Heart left ventricle (tissue), 16 donors: ENCODE data around the gene RGS18. TPM values are rescaled to one million over a fixed set of nuclear protein-coding genes. Genes with fewer than 3 reads are reported as not detected.
"Not testable (repeated sequence)": the region's sequence is repeated elsewhere in the genome, so short reads cannot be mapped to it uniquely, and the experiment has no call there.

Experiments
- ATAC-seq, 4 donors: fragments of 200-7000 bp; cut with Tn5 transposase; one replicate each; pipeline ENCODE4 v1.9.1; 2020 to 2022; ENCODE audit warnings: moderate library complexity in 4 of 4, mild to moderate bottlenecking in 3 of 4, moderate number of reproducible peaks in 1 of 4
- DNase-seq, 5 donors: peaks; one replicate each; pipeline ENCODE4 v3.0.0-alpha.2; 2020
- H3K27ac ChIP-seq, 12 donors: fragments of 200-600 bp; sonication (generic) in 4 of 12; one replicate each; pipeline versions ENCODE4 v1.5.0 to v1.8.0; 2016 to 2022; ENCODE audit warnings: mild to moderate bottlenecking in 2 of 12
- H3K27me3 ChIP-seq, 9 donors: fragments of 200-600 bp; sonication (generic) in 2 of 9; one replicate each; pipeline versions ENCODE4 v1.5.1 to v1.8.0; 2016 to 2022; ENCODE audit warnings: mild to moderate bottlenecking in 3 of 9
- H3K36me3 ChIP-seq, 9 donors: fragments of 200-600 bp; sonication (generic) in 2 of 9; one replicate each; pipeline versions ENCODE4 v1.5.0 to v1.8.0; 2018 to 2022; ENCODE audit warnings: mild to moderate bottlenecking in 2 of 9
- H3K4me1 ChIP-seq, 12 donors: fragments of 200-600 bp; sonication (generic) in 4 of 12; one replicate each; pipeline versions ENCODE4 v1.5.0 to v1.8.0; 2016 to 2022; ENCODE audit warnings: mild to moderate bottlenecking in 3 of 12
- H3K4me3 ChIP-seq, 12 donors: fragments of 200-600 bp; sonication (generic) in 4 of 12; one replicate each; pipeline versions ENCODE4 v1.5.0 to v1.8.0; 2017 to 2022; ENCODE audit warnings: mild to moderate bottlenecking in 9 of 12, moderate library complexity in 4 of 12
- H3K9me3 ChIP-seq, 12 donors: fragments of 200-600 bp; sonication (generic) in 4 of 12; one replicate each; pipeline versions ENCODE4 v1.5.0 to v1.8.0; 2016 to 2022; ENCODE audit warnings: mild to moderate bottlenecking in 1 of 12
- POLR2A ChIP-seq, 2 donors: fragments of 450-650 bp; IDR thresholded peaks; one replicate each; pipeline ENCODE4 v1.6.1; 2017; ENCODE audit warnings: antibody characterized with exemption in 2 of 2, mild to moderate bottlenecking in 2 of 2, moderate library complexity in 2 of 2
- WGBS, 4 donors: extraction: QIAGEN DNeasy Blood & Tissue Kit in 2 of 4; methylation state at CpG; one replicate each; pipeline versions ENCODE4 v1.1.5 to v1.1.7; 2013 to 2018; 5-methylcytosine and 5-hydroxymethylcytosine counted together
- intact Hi-C, 10 donors: fragments of 100-400 bp; cut with DNase I; formaldehyde crosslinking; loops; one replicate each; pipeline versions ENCODE4 v1.11.1 to v1.14.2; 2022
- polyA plus RNA-seq, 2 donors: library from polyadenylated mRNA; stranded (reverse); fragments of 200-250 nt; gene quantifications; one replicate each; pipeline ENCODE4 v1.2.3, GENCODE V29; 2013
- total RNA-seq, 9 donors: library from RNA; depleted of rRNA in 2 of 9; stranded (reverse); fragments of >200 nt in 2 of 9; fragmentation: NEBNext Ultra II Directional in 3 of 9; extraction: Animal tissue kit (Norgen Biotek cat#: 25700) in 3 of 9; gene quantifications; one replicate each; pipeline versions ENCODE4 v1.1.0 to v1.2.4, GENCODE V29; 2016 to 2023
- TF ChIP-seq, protein P1 (sequence below), 12 donors: fragments of 200-600 bp; sonication (generic) in 4 of 12; IDR thresholded peaks; one replicate each; pipeline versions ENCODE4 v1.5.0 to v1.8.0; 2018 to 2022; ENCODE audit warnings: antibody characterized with exemption in 12 of 12, mild to moderate bottlenecking in 5 of 12
- donor health status: ischemic (EF 13 %, LVEDD 7.1; RV severe dilation, severe dysfunction).
- donor health status: healthy with polysubstance abuse.
- donor health status: DM: no; HTN: yes; CAD: no.
- donor health status: DM: no; HTN: no; CAD: no.
- donor health status: ischemic (EF 25% LVEDD 6.9; RV normal size, moderate dysfunction).
- donor health status: ischemic (EF 25% LVEDD 5.7; RV mildly dilated, moderate dysfunction).
- donor health status: healthy.
- donor health status: DM: yes; HTN: yes; CAD: no.
- donor health status: ischemic (EF 35%, LVEDD 5.7; RV mildly dilated, moderate dysfunction).
- donor health status: nonischemic (EF 11% LVEDD 7.7; RV severe dilation, severe dysfunction).
- donor health status: DM: yes; HTN: yes; CAD: no.
- donor health status: PGD.
- donor health status: ischemic (EF 29% LVEDD 5.4; RV normal size, mild dysfunction).
- donor health status: nonischemic (EF 23%, LVEDD 6.1; RV moderate dilation, normal function).

Gene RGS18
- total and polyA plus RNA-seq, 11 donors, result 0.22 to 5.4 (median 0.69) TPM

DNA sequence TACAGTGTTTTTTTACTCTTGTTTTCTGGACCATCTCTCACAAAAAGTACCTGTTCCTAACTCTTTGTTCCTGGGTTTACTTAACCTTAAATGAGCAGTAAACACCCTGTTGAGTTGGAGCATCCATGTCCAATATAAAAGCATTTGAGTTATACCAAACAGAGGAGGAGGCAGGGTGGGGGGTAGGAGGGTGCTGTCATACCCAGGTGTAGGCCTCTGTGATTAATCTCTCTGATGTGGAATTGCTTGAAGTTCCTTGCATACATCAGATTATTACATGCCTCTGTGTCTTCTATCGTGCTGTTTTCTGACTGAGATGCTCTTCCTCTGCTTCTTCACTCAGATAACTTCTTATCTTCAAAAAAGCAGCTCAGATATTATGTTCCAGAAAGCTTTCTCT, 28.1 kb upstream of the RGS18 start:
- intact Hi-C loops, result no loop called here
- Histone ChIP-seq H3K9me3 (no peaks in the 10 kb centered on the region), H3K36me3 (no peaks in the 10 kb centered on the region), H3K4me3 (no peak overlapping the region), H3K27ac (no peak overlapping the region), H3K27me3 (no peaks in the 10 kb centered on the region), H3K4me1 (no peaks in the 10 kb centered on the region)
- 58 to 71% (median 63%) methylated on average over 1 of the region's 1 CpG for WGBS, 4 donors
- DNase-seq (no peak), ATAC-seq (no peak)
- TF ChIP-seq, protein P1, sequence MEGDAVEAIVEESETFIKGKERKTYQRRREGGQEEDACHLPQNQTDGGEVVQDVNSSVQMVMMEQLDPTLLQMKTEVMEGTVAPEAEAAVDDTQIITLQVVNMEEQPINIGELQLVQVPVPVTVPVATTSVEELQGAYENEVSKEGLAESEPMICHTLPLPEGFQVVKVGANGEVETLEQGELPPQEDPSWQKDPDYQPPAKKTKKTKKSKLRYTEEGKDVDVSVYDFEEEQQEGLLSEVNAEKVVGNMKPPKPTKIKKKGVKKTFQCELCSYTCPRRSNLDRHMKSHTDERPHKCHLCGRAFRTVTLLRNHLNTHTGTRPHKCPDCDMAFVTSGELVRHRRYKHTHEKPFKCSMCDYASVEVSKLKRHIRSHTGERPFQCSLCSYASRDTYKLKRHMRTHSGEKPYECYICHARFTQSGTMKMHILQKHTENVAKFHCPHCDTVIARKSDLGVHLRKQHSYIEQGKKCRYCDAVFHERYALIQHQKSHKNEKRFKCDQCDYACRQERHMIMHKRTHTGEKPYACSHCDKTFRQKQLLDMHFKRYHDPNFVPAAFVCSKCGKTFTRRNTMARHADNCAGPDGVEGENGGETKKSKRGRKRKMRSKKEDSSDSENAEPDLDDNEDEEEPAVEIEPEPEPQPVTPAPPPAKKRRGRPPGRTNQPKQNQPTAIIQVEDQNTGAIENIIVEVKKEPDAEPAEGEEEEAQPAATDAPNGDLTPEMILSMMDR (IDR thresholded peaks at IDR 0.05), result no peak
- TF ChIP-seq POLR2A (IDR thresholded peaks at IDR 0.05), result no peak

- H3K4me1 ChIP-seq, H3K27ac ChIP-seq, H3K27me3 ChIP-seq, H3K36me3 ChIP-seq, H3K9me3 ChIP-seq, intact Hi-C loops, ATAC-seq, H3K4me3 ChIP-seq, DNase-seq: not testable (repeated sequence)
- WGBS, 4 donors, result 90 to 93% (median 92%) methylated on average over 5 of the region's 5 CpGs
Observed at GRCh38 chr1:192130865-192131264, 27.4 kb upstream of the RGS18 start.

DNA sequence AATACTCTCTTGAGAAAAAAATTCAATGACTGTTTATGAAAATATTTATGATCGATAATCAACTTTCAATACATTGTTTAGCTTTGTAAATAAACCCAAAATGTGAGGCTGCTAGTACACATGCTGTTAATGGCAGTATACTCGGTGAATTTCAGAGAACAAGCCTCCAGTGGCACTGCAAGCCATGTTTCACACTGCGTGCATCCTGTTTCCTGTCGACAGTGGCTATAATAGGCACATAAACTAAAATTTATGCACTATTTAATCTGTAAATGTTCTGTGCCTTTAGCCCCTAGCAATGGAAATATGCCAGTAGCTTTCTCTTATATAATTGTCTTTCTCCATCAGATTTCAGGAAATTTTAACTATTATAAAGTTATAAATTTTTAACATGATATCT, 26.3 kb upstream of the RGS18 start:
- WGBS, 4 donors, result 47 to 61% (median 56%) methylated on average over 4 of the region's 4 CpGs
- H3K27me3 ChIP-seq, result no peaks in the 10 kb centered on the region
- H3K27ac ChIP-seq, result no peak overlapping the region
- H3K4me3 ChIP-seq, result no peak overlapping the region
- H3K4me1 ChIP-seq, result no peaks in the 10 kb centered on the region
- intact Hi-C loops, result no loop called here
- H3K36me3 ChIP-seq, result no peaks in the 10 kb centered on the region
- ATAC-seq, result no peak
- no peak for TF ChIP-seq POLR2A (IDR thresholded peaks at IDR 0.05)
- TF ChIP-seq, protein P1 (IDR thresholded peaks at IDR 0.05), result no peak
- no peaks in the 10 kb centered on the region for H3K9me3 ChIP-seq
- no peak for DNase-seq

GRCh38 chr1:192133350-192133926, 24.8 kb upstream of the RGS18 start:
- no peaks in the 10 kb centered on the region for H3K4me1 ChIP-seq
- no peak for DNase-seq
- no peak overlapping the region for H3K4me3 ChIP-seq
- no peak for ATAC-seq
- H3K36me3 ChIP-seq, result no peaks in the 10 kb centered on the region
- intact Hi-C loops, result no loop called here
- H3K9me3 ChIP-seq, result no peaks in the 10 kb centered on the region
- H3K27me3 ChIP-seq, result no peaks in the 10 kb centered on the region
- 89 to 97% (median 92%) methylated on average over 1 of the region's 1 CpG for WGBS, 4 donors
- no peak overlapping the region for H3K27ac ChIP-seq
- TF ChIP-seq, protein P1 (IDR thresholded peaks at IDR 0.05), result no peak
- TF ChIP-seq POLR2A (IDR thresholded peaks at IDR 0.05), result no peak

- Histone ChIP-seq H3K36me3 (no peaks in the 10 kb centered on the region), H3K4me3 (no peak overlapping the region), H3K27me3 (no peaks in the 10 kb centered on the region), H3K9me3 (peaks cover 0 to under 1% (median 0%) of the 10 kb centered on the region in 12 donors), H3K27ac (no peak overlapping the region), H3K4me1 (no peaks in the 10 kb centered on the region)
- intact Hi-C loops, result no loop called here
- no peak for DNase-seq
- 77 to 91% (median 87%) methylated on average over 1 of the region's 1 CpG for WGBS, 4 donors
- no peak for ATAC-seq
- TF ChIP-seq, protein P1 (IDR thresholded peaks at IDR 0.05), result no peak
Observed at GRCh38 chr1:192140382-192140781, 17.9 kb upstream of the RGS18 start.
